Endothelial cell of umbilical vein (primary cell): ENCODE measurements around the gene TANGO6. TPM values are rescaled to one million over a fixed set of nuclear protein-coding genes. Genes with fewer than 3 reads are reported as not detected.

Experiments
- BruUV-seq: library from RNA; stranded (reverse); fragments of 400-500 nt; replicated peaks from 2 replicates; lab custom pipeline; 2021; lab: Mats Ljungman, UMichigan
- CTCF ChIA-PET: fragments of 300-600, 350-600 bp; sonication (Branson Sonifier 250); formaldehyde crosslinking; loops from one replicate; lab custom pipeline; 2021; ENCODE audit warnings: antibody characterized with exemption, inconsistent platforms; lab: Charles Lee
- POLR2A ChIA-PET: fragments of 300-600, 350-600 bp; sonication (Branson Sonifier 250); formaldehyde crosslinking; loops from one replicate; lab custom pipeline; 2021; ENCODE audit warnings: antibody characterized with exemption, inconsistent platforms; lab: Charles Lee
- DNase-seq: peaks from one replicate; pipeline ENCODE4 v3.0.0-alpha.2; 2011; ENCODE audit warnings: low read depth, low spot score
- FAIRE-seq: peaks from 2 replicates; lab custom pipeline; 2011; peaks lifted over from hg19 to GRCh38; lab: Jason Lieb, UNC
- H2AFZ ChIP-seq: 2 replicates; pipeline ENCODE4 v1.6.0; 2012; ENCODE audit warnings: low read depth, low read length, control low read depth, inconsistent platforms
- H3K27ac ChIP-seq: 2 replicates; pipeline ENCODE4 v1.5.1; 2011; ENCODE audit warnings: low read depth, mild to moderate bottlenecking, control low read depth, low read length, moderate library complexity; ENCODE audit not compliant: insufficient read depth
- H3K27me3 ChIP-seq, 2 experiments: 2 replicates each; pipeline versions ENCODE4 v1.6.0 to v1.6.1; 2011; ENCODE audit warnings: low read length in 2 of 2, mixed read lengths in 1 of 2; ENCODE audit not compliant: control insufficient read depth in 2 of 2, insufficient read depth in 2 of 2
- H3K36me3 ChIP-seq, 2 experiments: 2 replicates in 1 of 2; 3 replicates in 1 of 2; pipeline ENCODE4 v1.5.1; 2011; ENCODE audit warnings: low read length in 2 of 2, mild to moderate bottlenecking in 1 of 2, moderate library complexity in 1 of 2; ENCODE audit not compliant: control insufficient read depth in 2 of 2, insufficient read depth in 2 of 2; ENCODE audit errors: extremely low read depth in 1 of 2
- H3K4me1 ChIP-seq: 3 replicates; pipeline ENCODE4 v1.5.1; 2011; ENCODE audit warnings: mild to moderate bottlenecking, low read length; ENCODE audit not compliant: control insufficient read depth, insufficient read depth; ENCODE audit errors: extremely low read depth
- H3K4me2 ChIP-seq: 2 replicates; pipeline ENCODE4 v1.6.1; 2011; ENCODE audit warnings: low read length, control low read depth, mixed read lengths; ENCODE audit not compliant: insufficient read depth
- H3K4me3 ChIP-seq, 3 experiments: fragments of 200-600 bp in 1 of 3; sonication (generic), shearing (Covaris generic) in 1 of 3; replicated peaks in 1 of 3; 2 replicates each; pipeline ENCODE4 v1.5.1; 2011 to 2016; ENCODE audit warnings: control low read depth in 3 of 3, low read length in 3 of 3, mild to moderate bottlenecking in 2 of 3, inconsistent platforms in 1 of 3, low read depth in 1 of 3, moderate library complexity in 1 of 3; ENCODE audit not compliant: insufficient read depth in 1 of 3
- H3K79me2 ChIP-seq: 2 replicates; pipeline ENCODE4 v1.6.0; 2012; ENCODE audit warnings: low read length, inconsistent platforms; ENCODE audit not compliant: control insufficient read depth, insufficient read depth
- H3K9ac ChIP-seq: replicated peaks from 2 replicates; pipeline ENCODE3; 2011; ENCODE audit warnings: low read length, control low read depth; ENCODE audit not compliant: insufficient read depth; ENCODE audit errors: extremely low read depth
- H3K9me1 ChIP-seq: replicated peaks from 3 replicates; pipeline ENCODE4 v1.6.0; 2011; ENCODE audit warnings: mild to moderate bottlenecking, low read length; ENCODE audit not compliant: control insufficient read depth, insufficient read depth; ENCODE audit errors: extremely low read depth
- H3K9me3 ChIP-seq: replicated peaks from 2 replicates; pipeline ENCODE4 v1.5.1; 2012; ENCODE audit warnings: low read length, inconsistent platforms; ENCODE audit not compliant: control insufficient read depth, insufficient read depth
- H4K20me1 ChIP-seq: replicated peaks from 2 replicates; pipeline ENCODE3; 2011; ENCODE audit warnings: mild to moderate bottlenecking, low read length; ENCODE audit not compliant: control insufficient read depth, insufficient read depth; ENCODE audit errors: extremely low read depth
- CTCF ChIP-seq, 2 donors: IDR thresholded peaks; 1 replicate in 1 of 2; 2 replicates in 1 of 2; pipeline ENCODE4 v1.5.1; 2011; ENCODE audit warnings: low read length in 2 of 2, mild to moderate bottlenecking in 2 of 2, moderate library complexity in 2 of 2, control low read depth in 1 of 2, inconsistent platforms in 1 of 2, low read depth in 1 of 2; ENCODE audit not compliant: insufficient read depth in 1 of 2; ENCODE audit errors: extremely low read depth in 1 of 2
- EZH2 ChIP-seq: IDR thresholded peaks from 2 replicates; pipeline ENCODE4 v1.6.1; 2012; ENCODE audit warnings: borderline replicate concordance, low read depth, mild to moderate bottlenecking, moderate library complexity, low read length, inconsistent platforms; ENCODE audit not compliant: severe bottlenecking
- FOS ChIP-seq: IDR thresholded peaks from 2 replicates; pipeline ENCODE4 v1.6.1; 2011; ENCODE audit warnings: mild to moderate bottlenecking, low read length, moderate library complexity, borderline replicate concordance; ENCODE audit not compliant: insufficient read depth
- GATA2 ChIP-seq: IDR thresholded peaks from 2 replicates; pipeline ENCODE4 v1.7.0; 2011; ENCODE audit warnings: low read depth, mild to moderate bottlenecking, moderate library complexity, mixed read lengths, low read length; ENCODE audit not compliant: insufficient read length, insufficient read depth
- JUN ChIP-seq: IDR thresholded peaks from 2 replicates; pipeline ENCODE4 v1.6.1; 2011; ENCODE audit warnings: borderline replicate concordance, low read depth; ENCODE audit not compliant: insufficient read length, insufficient read depth
- MAX ChIP-seq: IDR thresholded peaks from 2 replicates; pipeline ENCODE4 v1.6.1; 2011; ENCODE audit not compliant: insufficient read depth, insufficient read length
- MYC ChIP-seq: IDR thresholded peaks from one replicate; pipeline ENCODE4 v1.6.1; 2011; ENCODE audit warnings: mild to moderate bottlenecking, low read depth, low read length
- POLR2A ChIP-seq: IDR thresholded peaks from 2 replicates; pipeline ENCODE4 v1.6.1; 2012; ENCODE audit warnings: low read depth, mild to moderate bottlenecking, control low read depth, low read length
- POLR2AphosphoS5 ChIP-seq: IDR thresholded peaks from 2 replicates; pipeline ENCODE4 v1.6.1; 2012; ENCODE audit warnings: low read depth, mild to moderate bottlenecking, control low read depth, low read length, moderate library complexity; ENCODE audit not compliant: insufficient read depth
- dilution Hi-C: fragments of 300-500 bp; cut with MboI; formaldehyde crosslinking; loops from one replicate; pipeline ENCODE4 v1.15.0; 2019; ENCODE audit warnings: low sequenced_read_pairs; ENCODE audit not compliant: extremely low pct_ligation_motif_present
- intact Hi-C: fragments of 100-400 bp; cut with micrococcal nuclease; formaldehyde crosslinking; loops from one replicate; pipeline ENCODE4 v1.10.0; 2022
- polyA plus RNA-seq, 4 experiments: library from polyadenylated mRNA; depleted of rRNA in 3 of 4; stranded (reverse) in 3 of 4; unstranded in 1 of 4; fragments of >200 nt; gene quantifications; 2 replicates each; pipeline versions ENCODE4 v1.2.1 to v1.2.3, GENCODE V29; 2011 to 2012; ENCODE audit warnings: missing spikeins in 1 of 4
- total RNA-seq: library from RNA; stranded (reverse); gene quantifications from 2 replicates; pipeline ENCODE4 v1.2.3, GENCODE V29; 2021

Gene TANGO6
- total and polyA plus RNA-seq, 2 donors (not counting 3 experiments of a cell fraction or from before 2014, with no cell fraction given): 6.7 to 21.2 TPM

GRCh38 chr16:69084289-69084688, 241.0 kb downstream of the TANGO6 start:
- ChIA-PET POLR2A (no interaction called here), CTCF (interaction anchor here (0.8 to 1.3 kb wide), 3 partner anchors 11 to 29 kb away, joined by 3 to 6 read pairs (median 4); partner anchors contain the start of gene HAS3)
- Histone ChIP-seq H3K4me3 (no peak overlapping the region), H3K4me1 (peaks cover 5% of the 10 kb centered on the region), H3K9ac (no peak overlapping the region), H3K4me2 (no peak overlapping the region), H3K27ac (no peak overlapping the region), H3K79me2 (no peaks in the 10 kb centered on the region), H3K9me3 (no peaks in the 10 kb centered on the region), H3K9me1 (no peaks in the 10 kb centered on the region), H4K20me1 (no peaks in the 10 kb centered on the region), H3K36me3 (no peaks in the 10 kb centered on the region), H2AFZ (no peak overlapping the region), H3K27me3 (no peaks in the 10 kb centered on the region)
- dilution Hi-C loops (no loop called here), intact Hi-C loops (no loop called here)
- TF ChIP-seq MYC: no peak
- TF ChIP-seq JUN: no peak
- TF ChIP-seq POLR2AphosphoS5: no peak
- no peak for TF ChIP-seq MAX
- no peak for TF ChIP-seq POLR2A
- TF ChIP-seq CTCF (IDR thresholded peaks at IDR 0.05; ENCODE audit: extremely low read depth in 1 of 2, insufficient read depth in 1 of 2, low read depth in 1 of 2, low read length in 2 of 2): no peak
- no peak for TF ChIP-seq GATA2
- no peak for TF ChIP-seq FOS
- no peak for TF ChIP-seq EZH2
- no TSS peak for BruUV-seq
- DNase-seq (peak; percentile 66), FAIRE-seq (peak; percentile 66)
